WTC11 (cell line): ENCODE measurements around the gene AMN. TPM values are rescaled to one million over a fixed set of nuclear protein-coding genes. Genes with fewer than 3 reads are reported as not detected.

ENCODE experiments used
- ATAC-seq: fragments of 200-7000 bp; cut with Tn5 transposase; 2 replicates; pipeline ENCODE4 v1.10.0; 2021; ENCODE audit warnings: mild to moderate bottlenecking, moderate library complexity
- CTCF ChIA-PET: fragments of 300-600 bp; sonication (Branson Sonifier 250); formaldehyde crosslinking; loops from one replicate; lab custom pipeline; 2021; ENCODE audit warnings: antibody characterized with exemption; lab: Charles Lee
- POLR2A ChIA-PET: fragments of 350-600 bp; sonication (Branson Sonifier 250); formaldehyde crosslinking; loops from one replicate; lab custom pipeline; 2021; ENCODE audit warnings: antibody characterized with exemption; lab: Charles Lee
- DNase-seq: peaks from one replicate; pipeline ENCODE4 v3.0.0; 2021; ENCODE audit warnings: low spot score
- H3K27ac Mint-ChIP-seq: 2 replicates; pipeline ENCODE4 v1.8.0; 2021; ENCODE audit warnings: mixed read lengths
- H3K27me3 Mint-ChIP-seq: 2 replicates; pipeline ENCODE4 v1.8.0; 2021; ENCODE audit warnings: low read depth, mild to moderate bottlenecking, moderate library complexity, mixed read lengths
- H3K36me3 Mint-ChIP-seq: 2 replicates; pipeline ENCODE4 v1.8.0; 2021; ENCODE audit warnings: mixed read lengths
- H3K4me1 Mint-ChIP-seq: 2 replicates; pipeline ENCODE4 v1.8.0; 2022; ENCODE audit warnings: mixed read lengths
- H3K4me3 Mint-ChIP-seq: 2 replicates; pipeline ENCODE4 v1.8.0; 2021; ENCODE audit warnings: mild to moderate bottlenecking, moderate library complexity, mixed read lengths
- H3K9me3 Mint-ChIP-seq: 2 replicates; pipeline ENCODE4 v1.8.0; 2021; ENCODE audit warnings: mixed read lengths
- ATF1 ChIP-seq: sonication (generic); formaldehyde crosslinking; IDR thresholded peaks from 2 replicates; pipeline ENCODE4 v1.8.1; 2023; ENCODE audit warnings: mild to moderate bottlenecking, moderate library complexity, missing genetic modification reagents
- JAZF1 ChIP-seq: fragments of 250-450 bp; sonication (Bioruptor Pico); IDR thresholded peaks from 2 replicates; pipeline ENCODE4 v1.9.0; 2021; ENCODE audit warnings: moderate library complexity, mild to moderate bottlenecking, inconsistent platforms
- MYBL2 ChIP-seq: sonication (generic); formaldehyde crosslinking; IDR thresholded peaks from 2 replicates; pipeline ENCODE4 v1.8.1; 2023; ENCODE audit warnings: mild to moderate bottlenecking, moderate library complexity, missing genetic modification reagents
- PRRX2 ChIP-seq: fragments of 250-450 bp; sonication (Bioruptor Pico); IDR thresholded peaks from 2 replicates; pipeline ENCODE4 v1.8.0; 2021; ENCODE audit warnings: mild to moderate bottlenecking
- SOX15 ChIP-seq: fragments of 250-450 bp; sonication (Bioruptor Pico); IDR thresholded peaks from 2 replicates; pipeline ENCODE4 v1.9.0; 2021; ENCODE audit warnings: mild to moderate bottlenecking
- ZBTB21 ChIP-seq: sonication (generic); formaldehyde crosslinking; IDR thresholded peaks from 2 replicates; pipeline ENCODE4 v1.8.1; 2023; ENCODE audit warnings: mild to moderate bottlenecking, missing genetic modification reagents, borderline replicate concordance
- total RNA-seq: library from RNA; stranded (reverse); gene quantifications from 3 replicates; pipeline ENCODE4 v1.2.3, GENCODE V29; 2021
- TF ChIP-seq, protein P1 (sequence below): fragments of 250-450 bp; sonication (Bioruptor Pico); IDR thresholded peaks from 2 replicates; pipeline ENCODE4 v1.9.0; 2021; ENCODE audit warnings: moderate library complexity, mild to moderate bottlenecking, inconsistent platforms, borderline replicate concordance
- TF ChIP-seq, protein P2 (sequence below): sonication (generic); formaldehyde crosslinking; IDR thresholded peaks from 2 replicates; pipeline ENCODE4 v1.8.0; 2022; ENCODE audit warnings: mild to moderate bottlenecking, missing genetic modification reagents
- TF ChIP-seq, protein P3 (sequence below): fragments of 250-450 bp; sonication (Bioruptor Pico); conservative IDR thresholded peaks from 2 replicates; pipeline ENCODE4 v1.9.0; 2021; ENCODE audit warnings: mild to moderate bottlenecking
- TF ChIP-seq, protein P4 (sequence below): fragments of 250-450 bp; sonication (Bioruptor Pico); IDR thresholded peaks from 2 replicates; pipeline ENCODE4 v1.9.0; 2021; ENCODE audit warnings: mild to moderate bottlenecking
- TF ChIP-seq, protein P5 (sequence below): sonication (generic); formaldehyde crosslinking; IDR thresholded peaks from 2 replicates; pipeline ENCODE4 v1.8.1; 2022; ENCODE audit warnings: mild to moderate bottlenecking, moderate library complexity, missing genetic modification reagents
- TF ChIP-seq, protein P6 (sequence below): sonication (generic); formaldehyde crosslinking; IDR thresholded peaks from 2 replicates; pipeline ENCODE4 v1.8.0; 2022; ENCODE audit warnings: missing genetic modification reagents

AMN gene
- total RNA-seq, 1 experiment from 2014 or later: 2.8 TPM

DNA sequence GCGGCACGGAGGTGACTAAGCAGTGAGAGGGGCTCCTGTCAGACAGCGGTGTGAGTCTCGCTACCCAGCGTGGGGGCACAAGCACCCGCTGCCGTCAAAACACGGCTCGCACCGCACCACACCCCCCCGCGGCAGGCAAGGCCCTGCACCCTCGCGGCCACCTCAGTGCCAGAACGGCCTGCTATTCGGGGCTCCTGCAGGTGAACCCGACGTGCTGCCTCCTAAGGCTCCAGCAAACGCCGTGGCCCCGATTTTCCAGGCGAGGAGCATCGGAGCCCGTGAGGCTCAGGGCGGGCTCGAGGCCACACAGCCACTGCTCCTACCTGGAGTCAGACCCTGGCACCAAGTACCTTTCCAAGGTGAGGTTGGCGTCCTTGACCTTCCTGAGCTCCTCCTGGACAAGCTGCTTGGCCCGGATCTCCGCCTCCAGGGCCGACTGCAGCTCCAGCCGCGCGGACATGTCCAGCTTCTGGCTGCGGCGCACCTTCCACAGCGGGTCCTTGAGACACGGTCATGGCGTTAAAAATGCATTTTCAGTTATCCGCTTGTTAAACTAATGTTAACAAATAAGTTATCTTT, 41.8 kb downstream of the AMN start:
- Mint-ChIP-seq H3K27me3 (no peaks in the 10 kb centered on the region), H3K27ac (no peak overlapping the region), H3K4me3 (no peak overlapping the region), H3K36me3 (peaks cover 69% of the 10 kb centered on the region), H3K4me1 (no peaks in the 10 kb centered on the region), H3K9me3 (no peaks in the 10 kb centered on the region)
- no peak for DNase-seq
- ChIA-PET CTCF (no interaction called here), POLR2A (no interaction called here)
- TF ChIP-seq, protein P1, sequence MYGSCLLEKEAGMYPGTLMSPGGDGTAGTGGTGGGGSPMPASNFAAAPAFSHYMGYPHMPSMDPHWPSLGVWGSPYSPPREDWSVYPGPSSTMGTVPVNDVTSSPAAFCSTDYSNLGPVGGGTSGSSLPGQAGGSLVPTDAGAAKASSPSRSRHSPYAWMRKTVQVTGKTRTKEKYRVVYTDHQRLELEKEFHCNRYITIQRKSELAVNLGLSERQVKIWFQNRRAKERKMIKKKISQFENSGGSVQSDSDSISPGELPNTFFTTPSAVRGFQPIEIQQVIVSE (CRISPR knock-in tag): no peak
- TF ChIP-seq MYBL2 (CRISPR knock-in tag) (no peak), PRRX2 (CRISPR knock-in tag) (no peak), ZBTB21 (CRISPR knock-in tag) (no peak), JAZF1 (no peak)
- TF ChIP-seq, protein P2, sequence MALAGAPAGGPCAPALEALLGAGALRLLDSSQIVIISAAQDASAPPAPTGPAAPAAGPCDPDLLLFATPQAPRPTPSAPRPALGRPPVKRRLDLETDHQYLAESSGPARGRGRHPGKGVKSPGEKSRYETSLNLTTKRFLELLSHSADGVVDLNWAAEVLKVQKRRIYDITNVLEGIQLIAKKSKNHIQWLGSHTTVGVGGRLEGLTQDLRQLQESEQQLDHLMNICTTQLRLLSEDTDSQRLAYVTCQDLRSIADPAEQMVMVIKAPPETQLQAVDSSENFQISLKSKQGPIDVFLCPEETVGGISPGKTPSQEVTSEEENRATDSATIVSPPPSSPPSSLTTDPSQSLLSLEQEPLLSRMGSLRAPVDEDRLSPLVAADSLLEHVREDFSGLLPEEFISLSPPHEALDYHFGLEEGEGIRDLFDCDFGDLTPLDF: no peak
- TF ChIP-seq, protein P3, sequence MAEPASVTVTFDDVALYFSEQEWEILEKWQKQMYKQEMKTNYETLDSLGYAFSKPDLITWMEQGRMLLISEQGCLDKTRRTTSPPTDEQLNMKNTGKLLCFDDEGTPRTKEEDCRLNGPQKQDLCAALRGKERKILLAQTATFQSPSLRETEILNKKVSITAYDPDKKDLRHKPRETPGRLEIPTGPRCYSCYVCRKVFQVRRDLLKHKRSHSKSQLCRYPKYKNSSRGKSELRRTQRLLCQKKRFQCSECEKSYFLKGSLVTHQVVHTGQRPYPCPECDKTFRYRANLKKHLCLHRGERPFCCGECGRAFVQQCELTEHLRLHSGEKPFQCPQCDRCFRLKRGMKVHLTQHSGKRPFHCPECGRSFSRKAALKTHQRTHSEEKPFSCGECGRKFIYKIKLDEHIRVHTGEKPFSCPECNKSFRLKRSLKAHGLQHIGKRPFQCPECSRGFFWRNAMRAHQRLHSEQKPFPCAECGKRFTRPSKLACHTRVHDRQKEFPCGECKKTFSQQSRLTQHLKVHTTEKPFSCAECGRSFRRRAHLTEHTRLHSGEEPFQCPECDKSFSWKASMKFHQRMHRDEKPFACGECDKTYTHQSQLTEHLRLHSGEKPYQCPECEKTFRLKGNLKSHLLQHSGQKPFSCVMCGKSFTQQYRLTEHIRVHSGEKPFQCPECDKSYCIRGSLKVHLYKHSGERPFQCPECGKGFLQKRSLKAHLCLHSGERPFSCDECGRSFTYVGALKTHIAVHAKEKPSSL (CRISPR knock-in tag): no peak
- TF ChIP-seq, protein P4, sequence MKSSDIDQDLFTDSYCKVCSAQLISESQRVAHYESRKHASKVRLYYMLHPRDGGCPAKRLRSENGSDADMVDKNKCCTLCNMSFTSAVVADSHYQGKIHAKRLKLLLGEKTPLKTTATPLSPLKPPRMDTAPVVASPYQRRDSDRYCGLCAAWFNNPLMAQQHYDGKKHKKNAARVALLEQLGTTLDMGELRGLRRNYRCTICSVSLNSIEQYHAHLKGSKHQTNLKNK (CRISPR knock-in tag): no peak
- ATAC-seq: no peak

DNA sequence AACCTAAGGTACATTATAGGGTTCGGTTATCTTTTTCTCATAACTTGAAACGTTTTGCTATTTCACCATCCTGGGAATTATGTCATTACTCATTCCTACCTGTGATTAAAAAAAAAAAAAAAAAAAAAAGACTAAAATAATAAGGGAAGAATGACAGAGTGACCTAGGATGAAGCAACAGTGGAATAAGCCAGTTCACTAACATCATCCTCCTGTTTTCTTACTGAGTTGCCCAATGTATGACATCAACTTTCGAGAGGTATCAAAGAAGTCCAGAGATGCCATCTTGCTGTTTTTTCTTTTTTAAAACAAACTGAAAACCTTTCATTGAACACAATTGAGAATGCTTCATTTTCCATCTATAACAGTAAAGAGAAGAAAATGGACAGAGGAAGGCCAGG, 42.8 kb downstream of the AMN start:
- no peak for ATAC-seq
- no peak overlapping the region for H3K4me3 Mint-ChIP-seq
- no peaks in the 10 kb centered on the region for H3K27me3 Mint-ChIP-seq
- peaks cover 72% of the 10 kb centered on the region for H3K36me3 Mint-ChIP-seq
- ChIA-PET CTCF (no interaction called here), POLR2A (no interaction called here)
- H3K27ac Mint-ChIP-seq: no peak overlapping the region
- no peak for DNase-seq
- no peaks in the 10 kb centered on the region for H3K9me3 Mint-ChIP-seq
- no peak for TF ChIP-seq SOX15 (CRISPR knock-in tag)
- TF ChIP-seq, protein P5, sequence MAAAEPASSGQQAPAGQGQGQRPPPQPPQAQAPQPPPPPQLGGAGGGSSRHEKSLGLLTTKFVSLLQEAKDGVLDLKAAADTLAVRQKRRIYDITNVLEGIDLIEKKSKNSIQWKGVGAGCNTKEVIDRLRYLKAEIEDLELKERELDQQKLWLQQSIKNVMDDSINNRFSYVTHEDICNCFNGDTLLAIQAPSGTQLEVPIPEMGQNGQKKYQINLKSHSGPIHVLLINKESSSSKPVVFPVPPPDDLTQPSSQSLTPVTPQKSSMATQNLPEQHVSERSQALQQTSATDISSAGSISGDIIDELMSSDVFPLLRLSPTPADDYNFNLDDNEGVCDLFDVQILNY: no peak
- TF ChIP-seq ATF1 (CRISPR knock-in tag): no peak
- TF ChIP-seq, protein P6, sequence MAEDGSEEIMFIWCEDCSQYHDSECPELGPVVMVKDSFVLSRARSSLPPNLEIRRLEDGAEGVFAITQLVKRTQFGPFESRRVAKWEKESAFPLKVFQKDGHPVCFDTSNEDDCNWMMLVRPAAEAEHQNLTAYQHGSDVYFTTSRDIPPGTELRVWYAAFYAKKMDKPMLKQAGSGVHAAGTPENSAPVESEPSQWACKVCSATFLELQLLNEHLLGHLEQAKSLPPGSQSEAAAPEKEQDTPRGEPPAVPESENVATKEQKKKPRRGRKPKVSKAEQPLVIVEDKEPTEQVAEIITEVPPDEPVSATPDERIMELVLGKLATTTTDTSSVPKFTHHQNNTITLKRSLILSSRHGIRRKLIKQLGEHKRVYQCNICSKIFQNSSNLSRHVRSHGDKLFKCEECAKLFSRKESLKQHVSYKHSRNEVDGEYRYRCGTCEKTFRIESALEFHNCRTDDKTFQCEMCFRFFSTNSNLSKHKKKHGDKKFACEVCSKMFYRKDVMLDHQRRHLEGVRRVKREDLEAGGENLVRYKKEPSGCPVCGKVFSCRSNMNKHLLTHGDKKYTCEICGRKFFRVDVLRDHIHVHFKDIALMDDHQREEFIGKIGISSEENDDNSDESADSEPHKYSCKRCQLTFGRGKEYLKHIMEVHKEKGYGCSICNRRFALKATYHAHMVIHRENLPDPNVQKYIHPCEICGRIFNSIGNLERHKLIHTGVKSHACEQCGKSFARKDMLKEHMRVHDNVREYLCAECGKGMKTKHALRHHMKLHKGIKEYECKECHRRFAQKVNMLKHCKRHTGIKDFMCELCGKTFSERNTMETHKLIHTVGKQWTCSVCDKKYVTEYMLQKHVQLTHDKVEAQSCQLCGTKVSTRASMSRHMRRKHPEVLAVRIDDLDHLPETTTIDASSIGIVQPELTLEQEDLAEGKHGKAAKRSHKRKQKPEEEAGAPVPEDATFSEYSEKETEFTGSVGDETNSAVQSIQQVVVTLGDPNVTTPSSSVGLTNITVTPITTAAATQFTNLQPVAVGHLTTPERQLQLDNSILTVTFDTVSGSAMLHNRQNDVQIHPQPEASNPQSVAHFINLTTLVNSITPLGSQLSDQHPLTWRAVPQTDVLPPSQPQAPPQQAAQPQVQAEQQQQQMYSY: no peak
- H3K4me1 Mint-ChIP-seq: no peaks in the 10 kb centered on the region
